Stimulated activated CD4-positive, alpha-beta T cell treated with anti-CD3 and anti-CD28 coated beads, Interleukin-2, amount 100 ng/mL, for 4 hours (primary cell): ENCODE measurements around the gene ANKRD11.
A peak's percentile ranks its signal among the peaks of the same experiment; 100 is the strongest.
"Not testable (repeated sequence)": the region's sequence is repeated elsewhere in the genome, so short reads cannot be mapped to it uniquely, and the experiment has no call there.

Source experiments
- DNase-seq: peaks from one replicate; pipeline ENCODE4 v3.0.0-alpha.2; 2020; ENCODE audit warnings: low read depth

The ANKRD11 gene

GRCh38 chr16:89344846-89345611 lies 145.3 kb downstream of the ANKRD11 start:
- no peak for DNase-seq

- no peak for DNase-seq
Measured at GRCh38 chr16:89344458-89344834, 145.9 kb downstream of the ANKRD11 start.

- DNase-seq = no peak
Measured at GRCh38 chr16:89343501-89344457, 146.6 kb downstream of the ANKRD11 start.

GRCh38 chr16:89341697-89342694 lies 148.4 kb downstream of the ANKRD11 start:
- no peak for DNase-seq

- no peak for DNase-seq
Measured at GRCh38 chr16:89341279-89341678, 149.1 kb downstream of the ANKRD11 start.

GRCh38 chr16:89338863-89339262 lies 151.5 kb downstream of the ANKRD11 start:
- no peak for DNase-seq

- DNase-seq = no peak
Measured at GRCh38 chr16:89337965-89338364, 152.4 kb downstream of the ANKRD11 start.

- DNase-seq = no peak
Measured at GRCh38 chr16:89335803-89336485, 154.4 kb downstream of the ANKRD11 start.

GRCh38 chr16:89334988-89335802 lies 155.2 kb downstream of the ANKRD11 start:
- no peak for DNase-seq

- no peak for DNase-seq
Measured at GRCh38 chr16:89334461-89334860, 155.9 kb downstream of the ANKRD11 start.

- DNase-seq = no peak
Measured at GRCh38 chr16:89334050-89334449, 156.3 kb downstream of the ANKRD11 start.

- DNase-seq = peak; percentile 35
Measured at GRCh38 chr16:89333401-89334001, 156.9 kb downstream of the ANKRD11 start.

- no peak for DNase-seq
Measured at GRCh38 chr16:89332902-89333245, 157.5 kb downstream of the ANKRD11 start.

- no peak for DNase-seq
Measured at GRCh38 chr16:89332243-89332901, 158.0 kb downstream of the ANKRD11 start.

- no peak for DNase-seq
Measured at GRCh38 chr16:89331371-89332109, 158.8 kb downstream of the ANKRD11 start.

GRCh38 chr16:89330177-89330856 lies 160.0 kb downstream of the ANKRD11 start:
- DNase-seq = no peak

- DNase-seq = not testable (repeated sequence)
Measured at GRCh38 chr16:89329830-89330176, 160.6 kb downstream of the ANKRD11 start.
